NCI-H1930 (cell line): ENCODE data around the gene TAPT1.

ENCODE experiments used
- DNase-seq, 2 experiments: peaks; one replicate each; lab custom pipeline; 2025; lab: John Stamatoyannopoulos, UW

Gene TAPT1

GRCh38 chr4:16136311-16136710, 90.0 kb downstream of the TAPT1 start:
- DNase-seq, result no peak

- no peak for DNase-seq
These were observed 92.9 kb downstream of the TAPT1 start for GRCh38 chr4:16133406-16133805.

GRCh38 chr4:16131293-16131692, 95.0 kb downstream of the TAPT1 start:
- no peak for DNase-seq

GRCh38 chr4:16129336-16129735, 96.9 kb downstream of the TAPT1 start:
- DNase-seq, result peak; percentile 69 to 74

- no peak for DNase-seq
These were observed 99.6 kb downstream of the TAPT1 start for GRCh38 chr4:16126714-16127113.

- DNase-seq, result no peak
These were observed 100.5 kb downstream of the TAPT1 start for GRCh38 chr4:16125571-16126445.

- no peak for DNase-seq
These were observed 102.0 kb downstream of the TAPT1 start for GRCh38 chr4:16124232-16124631.

GRCh38 chr4:16123356-16124084, 102.8 kb downstream of the TAPT1 start:
- DNase-seq, result peak; percentile 95 to 96

- DNase-seq, result no peak
These were observed 103.5 kb downstream of the TAPT1 start for GRCh38 chr4:16122784-16123183.

GRCh38 chr4:16122308-16122711, 104.0 kb downstream of the TAPT1 start:
- no peak for DNase-seq

GRCh38 chr4:16120720-16121119, 105.6 kb downstream of the TAPT1 start:
- no peak for DNase-seq

GRCh38 chr4:16119981-16120380, 106.3 kb downstream of the TAPT1 start:
- DNase-seq, result peak in 1 of 2 experiments; percentile 18

GRCh38 chr4:16118090-16118489, 108.2 kb downstream of the TAPT1 start:
- no peak for DNase-seq

- no peak for DNase-seq
These were observed 109.1 kb downstream of the TAPT1 start for GRCh38 chr4:16117164-16117563.

GRCh38 chr4:16116493-16116990, 109.7 kb downstream of the TAPT1 start:
- peak; percentile 30 to 31 for DNase-seq

GRCh38 chr4:16116019-16116418, 110.3 kb downstream of the TAPT1 start:
- DNase-seq, result no peak

- DNase-seq, result no peak
These were observed 111.7 kb downstream of the TAPT1 start for GRCh38 chr4:16114546-16114945.

- no peak for DNase-seq
These were observed 112.5 kb downstream of the TAPT1 start for GRCh38 chr4:16113741-16114140.

GRCh38 chr4:16111533-16111932, 114.7 kb downstream of the TAPT1 start:
- DNase-seq, result no peak

GRCh38 chr4:16110661-16111290, 115.5 kb downstream of the TAPT1 start:
- no peak for DNase-seq
